SK-N-SH (cell line): ENCODE data around the gene ANKRD44. TPM values are rescaled to one million over a fixed set of nuclear protein-coding genes. Genes with fewer than 3 reads are reported as not detected.

Experiments
- CTCF ChIA-PET: fragments of 300-600, 350-600 bp; formaldehyde crosslinking; extraction: SDS; loops from one replicate; lab custom pipeline; 2021; lab: Yijun Ruan, JAX
- POLR2A ChIA-PET: fragments of 350-600 bp; sonication (Branson Sonifier 250); formaldehyde crosslinking; extraction: SDS; loops from one replicate; lab custom pipeline; 2020; ENCODE audit warnings: antibody characterized with exemption, inconsistent platforms; lab: Yijun Ruan, JAX
- DNase-seq: peaks from one replicate; pipeline ENCODE4 v3.0.0; 2012
- H2AFZ ChIP-seq: fragments of 200-600 bp; sonication (generic); 2 replicates; pipeline ENCODE4 v1.8.1; 2016; ENCODE audit warnings: antibody characterized with exemption, mild to moderate bottlenecking, low read depth
- H3F3A ChIP-seq: fragments of 200-600 bp; sonication (generic); replicated peaks from 2 replicates; pipeline ENCODE3; 2016; ENCODE audit warnings: antibody characterized with exemption, mild to moderate bottlenecking; ENCODE audit not compliant: insufficient read depth
- H3K27ac ChIP-seq, 2 experiments: fragments of 200-500 bp in 1 of 2; fragments of 200-600 bp in 1 of 2; sonication (Bioruptor generic) in 1 of 2; sonication (generic), shearing (Covaris generic) in 1 of 2; 2 replicates each; pipeline versions ENCODE4 v1.5.1 to v1.6.1; 2014 to 2016; ENCODE audit warnings: low read depth in 2 of 2, inconsistent platforms in 1 of 2, low read length in 1 of 2, mild to moderate bottlenecking in 1 of 2, mixed read lengths in 1 of 2
- H3K27me3 ChIP-seq: fragments of 200-600 bp; sonication (generic), shearing (Covaris generic); 2 replicates; pipeline ENCODE4 v1.6.1; 2016; ENCODE audit warnings: mixed run types; ENCODE audit not compliant: insufficient read depth
- H3K36me3 ChIP-seq, 2 experiments: fragments of 200-500 bp in 1 of 2; fragments of 200-600 bp in 1 of 2; sonication (Bioruptor generic) in 1 of 2; sonication (generic) in 1 of 2; replicated peaks in 1 of 2; 2 replicates each; pipeline versions ENCODE3 to v1.5.1; 2014 to 2016; ENCODE audit warnings: low read length in 1 of 2, mild to moderate bottlenecking in 1 of 2; ENCODE audit not compliant: insufficient read depth in 2 of 2, control insufficient read depth in 1 of 2
- H3K4me1 ChIP-seq, 2 experiments: fragments of 200-500 bp in 1 of 2; fragments of 200-600 bp in 1 of 2; sonication (Bioruptor generic) in 1 of 2; sonication (generic), shearing (Covaris generic) in 1 of 2; 2 replicates each; pipeline versions ENCODE4 v1.5.1 to v1.6.1; 2014 to 2016; ENCODE audit warnings: low read depth in 1 of 2, low read length in 1 of 2, mixed run types in 1 of 2; ENCODE audit not compliant: insufficient read depth in 2 of 2, control insufficient read depth in 1 of 2
- H3K4me2 ChIP-seq: fragments of 200-600 bp; sonication (generic), shearing (Covaris generic); 2 replicates; pipeline ENCODE4 v1.6.1; 2017; ENCODE audit warnings: mixed run types
- H3K4me3 ChIP-seq, 2 experiments: fragments of 200-500 bp in 1 of 2; fragments of 200-600 bp in 1 of 2; sonication (Bioruptor generic) in 1 of 2; sonication (generic), shearing (Covaris generic) in 1 of 2; 2 replicates each; pipeline versions ENCODE4 v1.5.1 to v1.8.1; 2014 to 2016; ENCODE audit warnings: low read depth in 2 of 2, inconsistent platforms in 1 of 2, low read length in 1 of 2, mild to moderate bottlenecking in 1 of 2, mixed read lengths in 1 of 2, moderate library complexity in 1 of 2
- H3K79me2 ChIP-seq: fragments of 200-600 bp; sonication (generic); 2 replicates; pipeline ENCODE4 v1.8.1; 2017; ENCODE audit warnings: mild to moderate bottlenecking; ENCODE audit not compliant: insufficient read depth
- H3K9ac ChIP-seq: fragments of 200-600 bp; sonication (generic); 2 replicates; pipeline ENCODE4 v1.6.1; 2017; ENCODE audit warnings: mixed run types
- H3K9me2 ChIP-seq: fragments of 200-600 bp; sonication (generic); 2 replicates; pipeline ENCODE4 v1.6.1; 2017; ENCODE audit warnings: mixed run types
- H3K9me3 ChIP-seq: fragments of 200-600 bp; sonication (generic); 2 replicates; pipeline ENCODE4 v1.6.1; 2017; ENCODE audit warnings: mixed run types, mild to moderate bottlenecking, moderate library complexity
- H4K20me1 ChIP-seq: fragments of 200-600 bp; sonication (generic); 2 replicates; pipeline ENCODE4 v1.6.1; 2017; ENCODE audit warnings: mild to moderate bottlenecking, mixed run types; ENCODE audit not compliant: insufficient read depth
- ELF1 ChIP-seq: IDR thresholded peaks from 2 replicates; pipeline ENCODE4 v1.4.0; 2012
- GABPA ChIP-seq: IDR thresholded peaks from 2 replicates; pipeline ENCODE4 v1.4.0; 2012; ENCODE audit warnings: low read depth, mild to moderate bottlenecking
- GATA2 ChIP-seq: sonication (generic); formaldehyde crosslinking; IDR thresholded peaks from 2 replicates; pipeline ENCODE4 v1.5.0; 2020; ENCODE audit warnings: mild to moderate bottlenecking, missing genetic modification reagents
- JUND ChIP-seq: IDR thresholded peaks from 2 replicates; pipeline ENCODE4 v1.4.0; 2012
- MAX ChIP-seq: IDR thresholded peaks from 2 replicates; pipeline ENCODE4 v1.4.0; 2012; ENCODE audit warnings: low read depth
- NFIC ChIP-seq: IDR thresholded peaks from 2 replicates; pipeline ENCODE4 v1.4.0; 2012; ENCODE audit warnings: borderline replicate concordance
- PBX3 ChIP-seq: IDR thresholded peaks from 2 replicates; pipeline ENCODE4; 2012
- RAD21 ChIP-seq: IDR thresholded peaks from 2 replicates; pipeline ENCODE4 v1.6.1; 2012; ENCODE audit warnings: mild to moderate bottlenecking, low read length
- RFX5 ChIP-seq: IDR thresholded peaks from 2 replicates; pipeline ENCODE4 v1.6.1; 2012; ENCODE audit warnings: mild to moderate bottlenecking, improper control_type of control experiment, low read length
- RXRA ChIP-seq: IDR thresholded peaks from 2 replicates; pipeline ENCODE4 v1.4.0; 2012; ENCODE audit warnings: low read depth, mild to moderate bottlenecking, borderline replicate concordance
- SMC3 ChIP-seq: IDR thresholded peaks from 2 replicates; pipeline ENCODE4 v1.6.1; 2012; ENCODE audit warnings: low read depth, low read length, improper control_type of control experiment
- TEAD4 ChIP-seq: IDR thresholded peaks from 2 replicates; pipeline ENCODE4 v1.4.0; 2012; ENCODE audit warnings: mild to moderate bottlenecking, borderline replicate concordance; ENCODE audit not compliant: insufficient read depth
- YY1 ChIP-seq: IDR thresholded peaks from 2 replicates; pipeline ENCODE4 v1.4.0; 2012; ENCODE audit warnings: low read depth, mild to moderate bottlenecking
- ZBTB33 ChIP-seq: IDR thresholded peaks from 2 replicates; pipeline ENCODE4 v1.4.0; 2012; ENCODE audit warnings: low read depth, borderline replicate concordance
- WGBS: methylation state at CpG from one replicate; pipeline ENCODE4 v1.1.6; 2017; ENCODE audit warnings: low lambda C conversion rate; 5-methylcytosine and 5-hydroxymethylcytosine counted together
- polyA plus RNA-seq, 3 experiments: library from polyadenylated mRNA; depleted of rRNA; stranded (reverse); fragments of >200 nt; gene quantifications; 2 replicates each; pipeline ENCODE4 v1.2.3, GENCODE V29; 2012

ANKRD44 gene
- polyA plus RNA-seq, 1 of the 3 experiments (the other 2 are of a cell fraction) = 12.5 TPM

GRCh38 chr2:197223451-197223850, 87.1 kb downstream of the ANKRD44 start:
- TF ChIP-seq PBX3 (no peak), JUND (no peak), ZBTB33 (no peak), YY1 (no peak), SMC3 (no peak), TEAD4 (no peak), RXRA (no peak), RFX5 (no peak), GABPA (no peak), ELF1 (no peak), GATA2 (no peak)
- TF ChIP-seq, all 33 proteins: peak for 0
- 96% methylated on average over 2 of the region's 2 CpGs for WGBS
- ChIA-PET CTCF (no interaction called here), POLR2A (no interaction called here)
- no peaks in the 10 kb centered on the region for H3K9me3 ChIP-seq
- no peak overlapping the region for H2AFZ ChIP-seq
- H3K79me2 ChIP-seq = no peaks in the 10 kb centered on the region
- no peaks in the 10 kb centered on the region for H3F3A ChIP-seq
- H3K4me3 ChIP-seq = no peak overlapping the region
- peaks cover 0 to 2% of the 10 kb centered on the region in 2 experiments; a peak in 1 of 4 replicates for H3K4me1 ChIP-seq
- no peak overlapping the region for H3K9ac ChIP-seq
- no peaks in the 10 kb centered on the region for H3K9me2 ChIP-seq
- no peaks in the 10 kb centered on the region for H3K36me3 ChIP-seq
- no peaks in the 10 kb centered on the region for H3K27me3 ChIP-seq
- no peak for DNase-seq
- no peak overlapping the region for H3K4me2 ChIP-seq
- no peak overlapping the region for H3K27ac ChIP-seq
- no peaks in the 10 kb centered on the region for H4K20me1 ChIP-seq

GRCh38 chr2:197219636-197220035, 90.9 kb downstream of the ANKRD44 start:
- ChIA-PET POLR2A (no interaction called here), CTCF (interaction anchor here (1.2 to 1.3 kb wide), 2 partner anchors 10 to 28 kb away, joined by 3 to 6 read pairs; no protein-coding TSS in a partner anchor)
- H4K20me1 ChIP-seq = no peaks in the 10 kb centered on the region
- TF ChIP-seq RXRA = no peak
- TF ChIP-seq RAD21 = no peak
- TF ChIP-seq NFIC = no peak
- TF ChIP-seq MAX = no peak
- H3K36me3 ChIP-seq = no peaks in the 10 kb centered on the region
- no peak overlapping the region for H3K9ac ChIP-seq
- no peak for DNase-seq
- no peaks in the 10 kb centered on the region for H3K9me3 ChIP-seq
- no peak overlapping the region for H3K4me3 ChIP-seq
- no peak overlapping the region for H3K4me2 ChIP-seq
- H3K9me2 ChIP-seq = no peaks in the 10 kb centered on the region
- no peaks in the 10 kb centered on the region for H3K79me2 ChIP-seq
- no peak overlapping the region for H2AFZ ChIP-seq
- no peak overlapping the region for H3K27ac ChIP-seq
- no peaks in the 10 kb centered on the region for H3K27me3 ChIP-seq
- H3K4me1 ChIP-seq = peaks cover 16 to 26% of the 10 kb centered on the region in 2 experiments; a peak in 3 of 4 replicates
- H3F3A ChIP-seq = peaks cover 9% of the 10 kb centered on the region
- 93% methylated on average over 4 of the region's 4 CpGs for WGBS
